ENCODE results near the gene FDXR. TPM values are rescaled to one million over a fixed set of nuclear protein-coding genes. Genes with fewer than 3 reads are reported as not detected.

The FDXR gene
- total and polyA plus RNA-seq, 12 donors: 2.4 to 6.3 (median 3.9) TPM

DNA sequence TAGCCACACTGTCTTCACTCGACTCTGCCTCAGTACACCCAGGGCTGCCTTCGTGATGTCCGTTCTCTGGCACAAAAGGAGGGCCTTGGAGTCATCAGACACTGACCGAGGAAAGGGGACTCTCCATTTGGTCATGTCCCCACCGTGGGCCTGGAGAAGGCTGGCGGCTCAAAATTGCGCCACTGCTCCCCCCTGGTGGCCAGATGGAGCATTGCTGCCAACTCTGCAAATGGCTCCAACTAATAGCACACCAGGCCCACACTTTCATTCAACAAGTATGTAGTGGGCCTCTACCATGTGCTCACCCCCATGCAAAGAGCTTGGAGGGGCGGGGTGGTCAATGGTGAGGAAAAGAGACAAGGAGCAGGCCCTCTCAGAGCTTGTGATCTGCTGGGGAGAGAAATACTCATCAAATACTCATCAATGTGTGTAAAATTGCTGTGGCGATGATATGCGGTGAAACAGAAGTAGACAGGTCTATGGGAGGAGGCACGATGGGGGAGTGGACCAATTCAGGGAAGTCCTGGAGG lies 7.9 kb downstream of the FDXR start:
- intact Hi-C loops (cut with DNase I): loop anchor here (1.0 to 10.0 kb wide), 10 partner anchors 72 to 210 kb away; partner anchors contain the start of gene NHERF1 (in 2 of the 10)
- WGBS, 2 donors: 24 to 25% methylated on average over 11 of the region's 11 CpGs
- H3K9me3 ChIP-seq: no peaks in the 10 kb centered on the region
- peak; percentile 71 to 79 for DNase-seq
- peaks cover 13 to 28% (median 23%) of the 10 kb centered on the region in 7 donors for H3K27me3 ChIP-seq
- H3K36me3 ChIP-seq: peaks cover 0 to 5% (median 0%) of the 10 kb centered on the region in 9 donors
- no peak overlapping the region for H3K27ac ChIP-seq
- ATAC-seq: peak; percentile 18 to 78 (median 64)
- no peak overlapping the region for H3K4me3 ChIP-seq
- TF ChIP-seq CTCF (IDR thresholded peaks at IDR 0.05): peak; percentile 87 to 98 (median 96)
- H3K4me1 ChIP-seq: peaks cover 9 to 33% (median 23%) of the 10 kb centered on the region in 9 donors

GRCh38 chr17:74864297-74864865 lies 8.4 kb downstream of the FDXR start:
- no peaks in the 10 kb centered on the region for H3K9me3 ChIP-seq
- DNase-seq (no peak), ATAC-seq (peak in 1 of 8 donors; percentile 12)
- intact Hi-C loops (cut with DNase I): loop anchor here (2.0 to 10.0 kb wide), 9 partner anchors 72 to 210 kb away; partner anchors contain the start of gene NHERF1 (in 2 of the 10)
- no peak overlapping the region for H3K4me3 ChIP-seq
- no peak overlapping the region for H3K27ac ChIP-seq
- peaks cover 17 to 33% (median 28%) of the 10 kb centered on the region in 7 donors for H3K27me3 ChIP-seq
- TF ChIP-seq CTCF (IDR thresholded peaks at IDR 0.05): no peak
- H3K36me3 ChIP-seq: peaks cover 0 to 5% (median 0%) of the 10 kb centered on the region in 9 donors
- 92% methylated on average over 15 of the region's 15 CpGs for WGBS, 2 donors
- peaks cover 9 to 37% (median 26%) of the 10 kb centered on the region in 9 donors for H3K4me1 ChIP-seq

- peaks cover 0 to 5% (median 0%) of the 10 kb centered on the region in 9 donors for H3K36me3 ChIP-seq
- H3K9me3 ChIP-seq: no peaks in the 10 kb centered on the region
- WGBS, 2 donors: 89 to 90% methylated on average over 25 of the region's 25 CpGs
- H3K4me3 ChIP-seq: no peak overlapping the region
- no peak for TF ChIP-seq CTCF (IDR thresholded peaks at IDR 0.05)
- DNase-seq (no peak), ATAC-seq (no peak)
- H3K27me3 ChIP-seq: peaks cover 24 to 40% (median 35%) of the 10 kb centered on the region in 7 donors
- peaks cover 9 to 38% (median 26%) of the 10 kb centered on the region in 9 donors for H3K4me1 ChIP-seq
- no peak overlapping the region for H3K27ac ChIP-seq
- intact Hi-C loops (cut with DNase I): loop anchor here (2.0 to 10.0 kb wide), 9 partner anchors 71 to 209 kb away; partner anchors contain the start of gene NHERF1 (in 2 of the 10)
Measured at GRCh38 chr17:74863420-74864296, 9.1 kb downstream of the FDXR start.

GRCh38 chr17:74862919-74863318 lies 9.9 kb downstream of the FDXR start:
- Histone ChIP-seq H3K4me3 (no peak overlapping the region), H3K27me3 (peaks cover 24 to 48% (median 37%) of the 10 kb centered on the region in 7 donors), H3K27ac (no peak overlapping the region), H3K9me3 (no peaks in the 10 kb centered on the region), H3K4me1 (peaks cover 9 to 33% (median 26%) of the 10 kb centered on the region in 9 donors), H3K36me3 (peaks cover 0 to 5% (median 0%) of the 10 kb centered on the region in 9 donors)
- intact Hi-C loops (cut with DNase I): loop anchor here in 8 of 10 donors (1.0 to 10.0 kb wide), 9 partner anchors 70 to 208 kb away; partner anchors contain the start of gene NHERF1 (in 2 of the 8)
- ATAC-seq (no peak), DNase-seq (no peak)
- TF ChIP-seq CTCF (IDR thresholded peaks at IDR 0.05): no peak
- 87 to 89% methylated on average over 6 of the region's 6 CpGs for WGBS, 2 donors
